Sigmoid colon (tissue), 4 donors: Measurements from ENCODE around the gene EFNA5.

Experiments used
- POLR2A ChIP-seq, 2 donors: fragments of 450-650 bp; IDR thresholded peaks; one replicate each; pipeline ENCODE4 v1.6.1; 2016; ENCODE audit warnings: antibody characterized with exemption in 2 of 2, mild to moderate bottlenecking in 2 of 2, moderate library complexity in 2 of 2
- POLR2AphosphoS5 ChIP-seq, 4 donors: sonication (generic); formaldehyde crosslinking; IDR thresholded peaks; one replicate each; pipeline ENCODE4 v1.6.1; 2017; ENCODE audit warnings: antibody characterized with exemption in 4 of 4
- TF ChIP-seq, protein P1 (sequence below), 4 experiments: fragments of 450-650 bp in 3 of 4; fragments of 200-600 bp in 1 of 4; IDR thresholded peaks; one replicate each; pipeline ENCODE4 v1.5.1; 2016 to 2019; ENCODE audit warnings: antibody characterized with exemption in 4 of 4, mild to moderate bottlenecking in 3 of 4, moderate library complexity in 2 of 4

DNA sequence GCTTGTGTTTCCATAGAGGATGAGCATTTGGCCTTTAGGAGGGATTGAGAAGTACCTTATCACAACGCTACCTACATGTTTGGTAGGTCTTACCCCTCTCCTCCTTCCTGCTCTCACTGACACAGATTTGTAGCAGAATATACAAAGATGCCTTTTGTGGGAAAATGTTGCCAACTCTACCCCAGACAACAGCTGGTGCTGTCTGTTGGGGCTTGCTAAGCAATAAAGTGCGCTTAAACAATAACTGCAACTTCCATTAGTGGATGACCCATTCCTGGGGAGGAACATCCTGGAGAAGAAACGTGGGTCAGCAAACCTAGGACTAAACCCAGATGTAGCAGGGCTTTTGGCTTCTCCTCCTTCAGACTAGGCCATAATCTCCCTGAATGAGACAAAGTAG, 174.3 kb downstream of the EFNA5 start:
- TF ChIP-seq, protein P1, sequence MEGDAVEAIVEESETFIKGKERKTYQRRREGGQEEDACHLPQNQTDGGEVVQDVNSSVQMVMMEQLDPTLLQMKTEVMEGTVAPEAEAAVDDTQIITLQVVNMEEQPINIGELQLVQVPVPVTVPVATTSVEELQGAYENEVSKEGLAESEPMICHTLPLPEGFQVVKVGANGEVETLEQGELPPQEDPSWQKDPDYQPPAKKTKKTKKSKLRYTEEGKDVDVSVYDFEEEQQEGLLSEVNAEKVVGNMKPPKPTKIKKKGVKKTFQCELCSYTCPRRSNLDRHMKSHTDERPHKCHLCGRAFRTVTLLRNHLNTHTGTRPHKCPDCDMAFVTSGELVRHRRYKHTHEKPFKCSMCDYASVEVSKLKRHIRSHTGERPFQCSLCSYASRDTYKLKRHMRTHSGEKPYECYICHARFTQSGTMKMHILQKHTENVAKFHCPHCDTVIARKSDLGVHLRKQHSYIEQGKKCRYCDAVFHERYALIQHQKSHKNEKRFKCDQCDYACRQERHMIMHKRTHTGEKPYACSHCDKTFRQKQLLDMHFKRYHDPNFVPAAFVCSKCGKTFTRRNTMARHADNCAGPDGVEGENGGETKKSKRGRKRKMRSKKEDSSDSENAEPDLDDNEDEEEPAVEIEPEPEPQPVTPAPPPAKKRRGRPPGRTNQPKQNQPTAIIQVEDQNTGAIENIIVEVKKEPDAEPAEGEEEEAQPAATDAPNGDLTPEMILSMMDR (IDR thresholded peaks at IDR 0.05): no peak
- TF ChIP-seq POLR2AphosphoS5 (IDR thresholded peaks at IDR 0.05) (no peak), POLR2A (IDR thresholded peaks at IDR 0.05) (no peak)
